ENCODE results near the gene CRKL.
"Not testable (repeated sequence)": the region's sequence is repeated elsewhere in the genome, so short reads cannot be mapped to it uniquely, and the experiment has no call there.

The CRKL gene

DNA sequence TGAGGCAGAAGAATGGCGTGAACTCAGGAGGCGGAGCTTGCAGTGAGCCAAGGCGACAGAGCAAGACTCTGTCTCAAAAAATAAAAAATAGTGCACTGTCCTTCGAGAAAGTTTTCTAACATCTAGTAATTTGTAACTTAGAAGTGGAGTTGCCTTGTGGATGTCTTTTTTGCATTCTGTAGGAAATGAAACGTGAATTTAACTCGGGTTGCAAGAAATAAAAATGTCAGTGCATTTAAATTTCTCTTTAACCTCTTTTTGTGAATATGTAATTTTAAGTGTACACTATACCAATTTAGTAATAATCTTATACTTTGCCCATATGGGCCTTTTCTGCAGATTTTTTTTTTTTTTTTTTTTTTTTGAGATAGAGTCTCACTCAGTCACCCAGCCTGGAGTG, 26.2 kb upstream of the CRKL start:
- H3K14ac ChIP-seq (ENCODE audit: low read length): no peak overlapping the region
- H4K91ac ChIP-seq (ENCODE audit: low read depth, low read length, poor library complexity): no peak overlapping the region
- no peak overlapping the region for H3K4me2 ChIP-seq (ENCODE audit: insufficient read depth, low read length, poor library complexity, severe bottlenecking)
- no CpG with 5 or more reads among the region's 6 CpGs for WGBS, 2 donors (ENCODE audit: extremely low coverage in 2 of 2, insufficient read length in 2 of 2, insufficient replicate concordance in 1 of 2)
- no peaks in the 10 kb centered on the region for H3K27me3 ChIP-seq (ENCODE audit: control insufficient read depth in 3 of 3, insufficient read depth in 3 of 3, low read depth in 1 of 3, low read length in 3 of 3)
- no peak for DNase-seq (ENCODE audit: low spot score)
- no peaks in the 10 kb centered on the region for H3K4me1 ChIP-seq (ENCODE audit: control insufficient read depth in 2 of 2, insufficient read depth in 1 of 2, low read depth in 1 of 2, low read length in 2 of 2)
- H3K23ac ChIP-seq (ENCODE audit: low read depth, low read length, poor library complexity): no peak overlapping the region
- H3K9me3 ChIP-seq (replicated peaks in 1 of 2; ENCODE audit: control insufficient read depth in 2 of 2, insufficient read depth in 1 of 2, low read depth in 1 of 2, low read length in 2 of 2): no peaks in the 10 kb centered on the region
- H3K9ac ChIP-seq (ENCODE audit: low read depth, low read length, poor library complexity): no peak overlapping the region
- H3K27ac ChIP-seq (replicated peaks; ENCODE audit: low read length): no peak overlapping the region
- H2BK5ac ChIP-seq (ENCODE audit: low read length): no peak overlapping the region
- no peaks in the 10 kb centered on the region for H3K79me1 ChIP-seq (ENCODE audit: low read depth, low read length)
- H2AK5ac ChIP-seq (ENCODE audit: low read depth, low read length): no peak overlapping the region
- peaks cover 11 to 32% of the 10 kb centered on the region in 2 donors for H3K36me3 ChIP-seq (replicated peaks in 1 of 2; ENCODE audit: control insufficient read depth in 2 of 2, insufficient read depth in 2 of 2, low read length in 2 of 2)
- H4K8ac ChIP-seq (ENCODE audit: low read depth, low read length): no peak overlapping the region
- H2AFZ ChIP-seq (ENCODE audit: low read length): no peak overlapping the region
- H3K4ac ChIP-seq (ENCODE audit: low read length): no peak overlapping the region
- no peak overlapping the region for H3K4me3 ChIP-seq (ENCODE audit: low read length in 2 of 2)
- no peak overlapping the region for H3K18ac ChIP-seq (ENCODE audit: low read length)
- H2BK12ac ChIP-seq (ENCODE audit: low read length): no peak overlapping the region
- H2BK15ac ChIP-seq (ENCODE audit: low read length): no peak overlapping the region
- H2BK120ac ChIP-seq (ENCODE audit: low read depth, low read length): no peak overlapping the region

DNA sequence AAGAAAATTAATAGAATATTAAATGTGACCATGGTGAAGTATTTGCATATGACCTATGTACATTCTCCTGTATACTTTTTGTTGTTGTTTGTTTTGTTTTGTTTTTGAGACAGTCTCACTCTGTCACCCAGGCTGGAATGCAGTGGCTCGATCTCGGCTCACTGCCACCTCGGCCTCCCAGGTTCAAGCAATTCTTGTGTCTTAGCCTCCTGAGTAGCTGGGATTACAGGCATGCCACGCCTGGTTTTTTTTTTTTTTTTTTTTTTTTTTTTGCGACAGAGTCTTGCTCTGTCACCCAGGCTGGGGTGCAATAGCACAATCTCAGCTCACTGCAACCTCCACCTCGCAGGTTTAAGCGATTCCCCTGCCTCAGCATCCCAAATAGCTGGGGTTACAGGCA, 19.5 kb upstream of the CRKL start:
- not testable (repeated sequence) for H3K4me1 ChIP-seq (ENCODE audit: control insufficient read depth in 2 of 2, insufficient read depth in 1 of 2, low read depth in 1 of 2, low read length in 2 of 2); H4K8ac ChIP-seq (ENCODE audit: low read depth, low read length); H2BK5ac ChIP-seq (ENCODE audit: low read length); H2AFZ ChIP-seq (ENCODE audit: low read length); H3K4me2 ChIP-seq (ENCODE audit: insufficient read depth, low read length, poor library complexity, severe bottlenecking); H3K4ac ChIP-seq (ENCODE audit: low read length); H3K9ac ChIP-seq (ENCODE audit: low read depth, low read length, poor library complexity); H3K14ac ChIP-seq (ENCODE audit: low read length); H3K27me3 ChIP-seq (ENCODE audit: control insufficient read depth in 3 of 3, insufficient read depth in 3 of 3, low read depth in 1 of 3, low read length in 3 of 3); H2BK15ac ChIP-seq (ENCODE audit: low read length); H3K4me3 ChIP-seq (ENCODE audit: low read length in 2 of 2); H2AK5ac ChIP-seq (ENCODE audit: low read depth, low read length); H3K79me1 ChIP-seq (ENCODE audit: low read depth, low read length); H3K23ac ChIP-seq (ENCODE audit: low read depth, low read length, poor library complexity); H2BK120ac ChIP-seq (ENCODE audit: low read depth, low read length); H3K36me3 ChIP-seq (replicated peaks in 1 of 2; ENCODE audit: control insufficient read depth in 2 of 2, insufficient read depth in 2 of 2, low read length in 2 of 2); H3K27ac ChIP-seq (replicated peaks; ENCODE audit: low read length); H3K18ac ChIP-seq (ENCODE audit: low read length); H4K91ac ChIP-seq (ENCODE audit: low read depth, low read length, poor library complexity); DNase-seq (ENCODE audit: low spot score); H3K9me3 ChIP-seq (replicated peaks in 1 of 2; ENCODE audit: control insufficient read depth in 2 of 2, insufficient read depth in 1 of 2, low read depth in 1 of 2, low read length in 2 of 2); H2BK12ac ChIP-seq (ENCODE audit: low read length)
- no CpG with 5 or more reads among the region's 7 CpGs for WGBS, 2 donors (ENCODE audit: extremely low coverage in 2 of 2, insufficient read length in 2 of 2, insufficient replicate concordance in 1 of 2)

DNA sequence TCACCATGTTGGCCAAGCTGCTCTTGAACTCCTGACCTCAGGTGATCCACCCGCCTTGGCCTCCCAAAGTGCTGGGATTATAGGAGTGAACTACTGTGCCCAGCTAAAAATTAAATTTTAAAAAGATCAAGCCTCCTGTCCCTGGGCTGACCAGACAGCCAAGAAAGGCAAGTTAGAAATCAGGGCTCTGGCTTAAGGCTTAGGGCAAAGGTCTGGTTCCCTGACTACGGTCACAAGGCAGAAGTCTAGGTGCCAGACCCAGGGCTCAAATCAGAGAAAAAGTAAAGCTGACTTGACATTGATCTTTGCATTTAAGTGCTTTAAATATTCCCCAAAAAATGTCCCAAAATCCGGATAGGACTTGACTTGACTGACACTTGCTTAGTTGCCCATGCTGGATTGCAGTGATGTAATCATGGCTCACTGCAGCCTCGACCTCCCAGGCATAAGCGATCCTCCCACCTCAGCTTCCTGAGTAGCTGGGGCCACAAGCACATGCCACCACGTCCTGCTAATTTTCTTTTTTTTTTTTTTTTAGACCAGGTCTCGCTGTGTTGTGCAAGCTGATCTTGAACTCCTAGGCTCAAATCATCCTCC, 17.3 kb upstream of the CRKL start:
- no peak overlapping the region for H2AK5ac ChIP-seq (ENCODE audit: low read depth, low read length)
- H3K27ac ChIP-seq (replicated peaks; ENCODE audit: low read length): no peak overlapping the region
- H3K23ac ChIP-seq (ENCODE audit: low read depth, low read length, poor library complexity): no peak overlapping the region
- H3K4me2 ChIP-seq (ENCODE audit: insufficient read depth, low read length, poor library complexity, severe bottlenecking): no peak overlapping the region
- H3K4me3 ChIP-seq (ENCODE audit: low read length in 2 of 2): no peak overlapping the region
- H3K79me1 ChIP-seq (ENCODE audit: low read depth, low read length): no peaks in the 10 kb centered on the region
- no peaks in the 10 kb centered on the region for H3K36me3 ChIP-seq (replicated peaks in 1 of 2; ENCODE audit: control insufficient read depth in 2 of 2, insufficient read depth in 2 of 2, low read length in 2 of 2)
- H2BK5ac ChIP-seq (ENCODE audit: low read length): no peak overlapping the region
- H3K9me3 ChIP-seq (replicated peaks in 1 of 2; ENCODE audit: control insufficient read depth in 2 of 2, insufficient read depth in 1 of 2, low read depth in 1 of 2, low read length in 2 of 2): no peaks in the 10 kb centered on the region
- DNase-seq (ENCODE audit: low spot score): no peak
- no peak overlapping the region for H2BK120ac ChIP-seq (ENCODE audit: low read depth, low read length)
- H3K14ac ChIP-seq (ENCODE audit: low read length): no peak overlapping the region
- H3K9ac ChIP-seq (ENCODE audit: low read depth, low read length, poor library complexity): no peak overlapping the region
- no peak overlapping the region for H3K4ac ChIP-seq (ENCODE audit: low read length)
- no peak overlapping the region for H3K18ac ChIP-seq (ENCODE audit: low read length)
- no peak overlapping the region for H4K91ac ChIP-seq (ENCODE audit: low read depth, low read length, poor library complexity)
- no peak overlapping the region for H2AFZ ChIP-seq (ENCODE audit: low read length)
- no peak overlapping the region for H2BK15ac ChIP-seq (ENCODE audit: low read length)
- no peak overlapping the region for H2BK12ac ChIP-seq (ENCODE audit: low read length)
- peaks cover 0 to 5% (median 0%) of the 10 kb centered on the region in 3 experiments for H3K27me3 ChIP-seq (ENCODE audit: control insufficient read depth in 3 of 3, insufficient read depth in 3 of 3, low read depth in 1 of 3, low read length in 3 of 3)
- WGBS, 2 donors (ENCODE audit: extremely low coverage in 2 of 2, insufficient read length in 2 of 2, insufficient replicate concordance in 1 of 2): no CpG with 5 or more reads among the region's 7 CpGs
- H3K4me1 ChIP-seq (ENCODE audit: control insufficient read depth in 2 of 2, insufficient read depth in 1 of 2, low read depth in 1 of 2, low read length in 2 of 2): no peaks in the 10 kb centered on the region
- H4K8ac ChIP-seq (ENCODE audit: low read depth, low read length): no peak overlapping the region

DNA sequence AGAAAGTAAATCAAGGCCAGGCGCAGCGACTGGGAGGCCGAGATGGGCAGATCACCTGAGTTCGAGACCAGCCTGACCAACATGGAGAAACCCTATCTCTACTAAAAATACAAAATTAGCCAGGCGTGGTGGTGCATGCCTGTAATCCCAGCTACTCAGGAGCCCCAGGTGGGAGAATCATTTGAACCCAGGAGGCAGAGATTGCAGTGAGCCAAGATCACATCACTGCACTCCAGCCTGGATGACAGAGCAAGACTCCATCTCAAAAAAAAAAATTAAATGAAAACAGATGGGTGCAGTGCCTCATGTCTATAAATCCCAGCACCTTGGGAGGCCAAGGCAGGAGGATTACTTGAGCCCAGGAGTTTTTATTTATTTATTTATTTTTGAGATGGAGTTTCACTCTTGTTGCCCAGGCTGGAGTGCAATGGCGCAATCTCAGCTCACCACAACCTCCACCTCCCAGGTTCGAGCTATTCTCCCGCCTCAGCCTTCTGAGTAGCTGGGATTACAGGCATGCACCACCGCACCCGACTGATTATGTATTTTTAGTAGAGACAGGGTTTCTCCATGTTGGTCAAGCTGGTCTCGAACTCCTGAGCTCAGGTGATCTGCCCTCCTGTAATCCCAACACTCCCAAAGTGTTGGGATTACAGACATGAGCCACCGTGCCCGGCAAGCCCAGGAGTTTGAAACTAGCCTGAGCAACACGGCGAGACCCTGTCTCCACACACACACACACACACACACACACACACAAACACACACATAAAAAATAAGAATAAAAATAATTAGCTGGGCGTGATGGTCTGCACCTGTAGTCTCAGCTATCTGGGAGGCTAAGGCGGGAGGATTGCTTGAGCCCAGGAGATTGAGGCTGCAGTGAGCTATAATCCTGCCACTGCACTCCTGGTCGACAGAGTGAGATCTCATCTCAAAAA, 15.8 kb upstream of the CRKL start:
- not testable (repeated sequence) for H3K27ac ChIP-seq (replicated peaks; ENCODE audit: low read length)

More for the DNA sequence above, 15.8 kb upstream of the CRKL start:
- H3K27me3 ChIP-seq (ENCODE audit: control insufficient read depth in 3 of 3, insufficient read depth in 3 of 3, low read depth in 1 of 3, low read length in 3 of 3): peaks cover 0 to 14% (median 0%) of the 10 kb centered on the region in 3 experiments
- H2AFZ ChIP-seq (ENCODE audit: low read length); DNase-seq (ENCODE audit: low spot score); H2BK5ac ChIP-seq (ENCODE audit: low read length); H2AK5ac ChIP-seq (ENCODE audit: low read depth, low read length); H2BK15ac ChIP-seq (ENCODE audit: low read length); H3K4ac ChIP-seq (ENCODE audit: low read length); H3K36me3 ChIP-seq (replicated peaks in 1 of 2; ENCODE audit: control insufficient read depth in 2 of 2, insufficient read depth in 2 of 2, low read length in 2 of 2); H3K79me1 ChIP-seq (ENCODE audit: low read depth, low read length); H2BK120ac ChIP-seq (ENCODE audit: low read depth, low read length); H3K4me3 ChIP-seq (ENCODE audit: low read length in 2 of 2); H3K9me3 ChIP-seq (replicated peaks in 1 of 2; ENCODE audit: control insufficient read depth in 2 of 2, insufficient read depth in 1 of 2, low read depth in 1 of 2, low read length in 2 of 2); H3K4me2 ChIP-seq (ENCODE audit: insufficient read depth, low read length, poor library complexity, severe bottlenecking); H4K91ac ChIP-seq (ENCODE audit: low read depth, low read length, poor library complexity); H3K4me1 ChIP-seq (ENCODE audit: control insufficient read depth in 2 of 2, insufficient read depth in 1 of 2, low read depth in 1 of 2, low read length in 2 of 2); H3K9ac ChIP-seq (ENCODE audit: low read depth, low read length, poor library complexity); H3K14ac ChIP-seq (ENCODE audit: low read length); H3K18ac ChIP-seq (ENCODE audit: low read length); H2BK12ac ChIP-seq (ENCODE audit: low read length); H3K23ac ChIP-seq (ENCODE audit: low read depth, low read length, poor library complexity); H4K8ac ChIP-seq (ENCODE audit: low read depth, low read length): not testable (repeated sequence)
- WGBS, 2 donors (ENCODE audit: extremely low coverage in 2 of 2, insufficient read length in 2 of 2, insufficient replicate concordance in 1 of 2): no CpG with 5 or more reads among the region's 18 CpGs
